Measurements from ENCODE around the gene GLP1R.
A peak's percentile ranks its signal among the peaks of the same experiment; 100 is the strongest.

The GLP1R gene

GRCh38 chr6:39048481-39049399, at the start of gene GLP1R:
TSS of gene GLP1R (plus strand) at chr6:39048781. CDS start at chr6:39048841, 60 bp downstream.
- DNase-seq (ENCODE audit: low read depth in 2 of 3, low spot score in 1 of 3): no peak

- DNase-seq (ENCODE audit: low read depth in 2 of 3, low spot score in 1 of 3): no peak
Measured at GRCh38 chr6:39003072-39003471, 45.5 kb upstream of the GLP1R start.

GRCh38 chr6:39003492-39003891, 45.1 kb upstream of the GLP1R start:
- DNase-seq (ENCODE audit: low read depth in 2 of 3, low spot score in 1 of 3): no peak

GRCh38 chr6:39004801-39005200, 43.8 kb upstream of the GLP1R start:
- DNase-seq (ENCODE audit: low read depth in 2 of 3, low spot score in 1 of 3): no peak

- no peak for DNase-seq (ENCODE audit: low read depth in 2 of 3, low spot score in 1 of 3)
Measured at GRCh38 chr6:39005774-39006173, 42.8 kb upstream of the GLP1R start.

GRCh38 chr6:39007575-39007974, 41.0 kb upstream of the GLP1R start:
- DNase-seq (ENCODE audit: low read depth in 2 of 3, low spot score in 1 of 3): no peak

GRCh38 chr6:39008737-39009136, 39.8 kb upstream of the GLP1R start:
- no peak for DNase-seq (ENCODE audit: low read depth in 2 of 3, low spot score in 1 of 3)

GRCh38 chr6:39009476-39009875, 39.1 kb upstream of the GLP1R start:
- no peak for DNase-seq (ENCODE audit: low read depth in 2 of 3, low spot score in 1 of 3)

- DNase-seq (ENCODE audit: low read depth in 2 of 3, low spot score in 1 of 3): no peak
Measured at GRCh38 chr6:39016839-39017546, 31.6 kb upstream of the GLP1R start.

- no peak for DNase-seq (ENCODE audit: low read depth in 2 of 3, low spot score in 1 of 3)
Measured at GRCh38 chr6:39017547-39017880, 31.1 kb upstream of the GLP1R start.

- DNase-seq (ENCODE audit: low read depth in 2 of 3, low spot score in 1 of 3): no peak
Measured at GRCh38 chr6:39018103-39018502, 30.5 kb upstream of the GLP1R start.

- no peak for DNase-seq (ENCODE audit: low read depth in 2 of 3, low spot score in 1 of 3)
Measured at GRCh38 chr6:39020136-39020535, 28.4 kb upstream of the GLP1R start.

GRCh38 chr6:39021041-39021440, 27.5 kb upstream of the GLP1R start:
- no peak for DNase-seq (ENCODE audit: low read depth in 2 of 3, low spot score in 1 of 3)

- no peak for DNase-seq (ENCODE audit: low read depth in 2 of 3, low spot score in 1 of 3)
Measured at GRCh38 chr6:39021779-39022178, 26.8 kb upstream of the GLP1R start.

GRCh38 chr6:39026175-39026574, 22.4 kb upstream of the GLP1R start:
- DNase-seq (ENCODE audit: low read depth in 2 of 3, low spot score in 1 of 3): no peak

- peak; percentile 33 to 47 (median 46) for DNase-seq (ENCODE audit: low read depth in 2 of 3, low spot score in 1 of 3)
Measured at GRCh38 chr6:39029156-39030011, 19.2 kb upstream of the GLP1R start.

- DNase-seq (ENCODE audit: low read depth in 2 of 3, low spot score in 1 of 3): no peak
Measured at GRCh38 chr6:39035681-39036080, 12.9 kb upstream of the GLP1R start.

- no peak for DNase-seq (ENCODE audit: low read depth in 2 of 3, low spot score in 1 of 3)
Measured at GRCh38 chr6:39037082-39037508, 11.5 kb upstream of the GLP1R start.

- no peak for DNase-seq (ENCODE audit: low read depth in 2 of 3, low spot score in 1 of 3)
Measured at GRCh38 chr6:39037707-39038106, 10.9 kb upstream of the GLP1R start.

- DNase-seq (ENCODE audit: low read depth in 2 of 3, low spot score in 1 of 3): no peak
Measured at GRCh38 chr6:39040080-39040673, 8.4 kb upstream of the GLP1R start.

- no peak for DNase-seq (ENCODE audit: low read depth in 2 of 3, low spot score in 1 of 3)
Measured at GRCh38 chr6:39041072-39041471, 7.5 kb upstream of the GLP1R start.

All from stimulated activated CD4-positive, alpha-beta T cell treated with anti-CD3 and anti-CD28 coated beads, Interleukin-12 subunit alpha, Interleukin-12 subunit beta, amount 100 ng/mL, for 48 hours (primary cell).